Suppressor macrophage treated with lipopolysaccharide for 1 hour (primary cell): ENCODE measurements around the gene ARGFX.

Source experiments
- DNase-seq, 3 donors: peaks; one replicate each; pipeline ENCODE4 v3.0.0-alpha.2; 2020 to 2022

Gene ARGFX

DNA sequence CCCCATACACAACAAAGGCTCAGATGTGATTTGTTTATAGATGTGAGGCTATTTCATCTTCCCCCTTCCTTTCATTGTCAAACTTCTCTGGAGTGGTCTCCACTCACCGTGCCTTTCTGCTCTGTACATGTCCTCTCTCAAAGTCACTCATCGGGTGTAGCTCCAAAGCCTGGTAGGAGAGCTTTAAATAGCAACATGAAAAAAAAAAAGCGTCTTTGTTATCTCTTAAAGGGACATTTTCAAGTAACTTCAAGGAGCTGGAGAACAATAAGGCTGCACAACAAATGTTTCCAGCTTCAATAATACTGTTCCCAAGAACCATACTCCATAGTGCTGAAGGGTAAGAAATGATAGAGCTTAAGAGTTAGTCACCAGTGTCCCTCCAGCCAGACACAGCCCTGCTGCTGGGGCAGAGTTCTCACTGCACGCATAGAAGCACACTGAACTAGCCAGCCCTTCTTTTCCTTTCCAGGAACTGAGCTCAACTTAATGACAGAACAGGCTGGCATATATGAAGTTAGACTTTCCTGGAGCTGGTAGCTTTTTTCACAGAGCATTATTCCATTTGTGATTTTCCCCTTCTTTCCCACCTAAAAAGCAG is 33.6 kb downstream of the ARGFX start:
- DNase-seq = no peak

DNA sequence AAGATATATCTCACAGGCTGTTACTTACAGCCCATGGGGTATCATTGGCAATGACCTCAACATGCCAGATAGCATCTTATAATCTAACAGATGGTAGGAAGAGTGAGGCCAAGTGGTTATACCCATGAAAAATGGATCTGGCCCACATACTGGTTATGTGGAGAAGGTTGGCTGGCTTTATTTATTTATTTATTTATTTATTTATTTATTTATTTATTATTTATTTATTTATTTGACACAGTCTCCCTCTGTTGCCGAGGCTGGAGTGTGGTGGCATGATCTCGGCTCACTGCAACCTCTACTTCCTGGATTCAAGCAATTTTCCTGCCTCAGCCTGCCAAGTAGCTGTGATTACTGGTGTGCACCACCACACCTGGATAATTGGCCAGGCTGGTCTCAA is 37.0 kb downstream of the ARGFX start:
- DNase-seq = no peak

DNA sequence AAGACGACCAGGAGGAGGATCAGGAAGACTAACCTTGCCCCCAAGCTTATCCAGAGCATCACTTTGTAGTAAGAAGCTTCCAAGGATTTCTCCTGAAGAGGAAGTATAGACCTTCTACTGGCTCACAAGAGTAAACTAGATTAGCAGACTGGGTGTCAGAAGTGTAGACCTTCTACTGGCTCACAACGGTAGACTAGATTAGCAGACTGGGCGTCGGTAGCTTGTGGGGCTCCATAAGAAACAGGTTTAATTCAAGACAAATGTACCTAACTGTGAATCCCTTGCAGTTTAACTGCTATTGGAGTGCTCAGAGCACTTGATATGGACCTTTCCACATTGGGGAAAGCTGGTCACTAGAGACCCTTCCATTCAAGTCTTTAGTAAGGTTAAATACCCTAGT is 38.4 kb downstream of the ARGFX start:
- no peak for DNase-seq
